Measurements from ENCODE around the gene PDXK.
A peak's percentile ranks its signal among the peaks of the same experiment; 100 is the strongest.

PDXK gene

GRCh38 chr21:43803558-43804300 lies 84.8 kb downstream of the PDXK start:
- peaks cover 14% of the 10 kb centered on the region for H3K36me3 Mint-ChIP-seq (ENCODE audit: low read depth)
- H3K4me1 Mint-ChIP-seq (ENCODE audit: low read depth) = peaks cover 2% of the 10 kb centered on the region

DNA sequence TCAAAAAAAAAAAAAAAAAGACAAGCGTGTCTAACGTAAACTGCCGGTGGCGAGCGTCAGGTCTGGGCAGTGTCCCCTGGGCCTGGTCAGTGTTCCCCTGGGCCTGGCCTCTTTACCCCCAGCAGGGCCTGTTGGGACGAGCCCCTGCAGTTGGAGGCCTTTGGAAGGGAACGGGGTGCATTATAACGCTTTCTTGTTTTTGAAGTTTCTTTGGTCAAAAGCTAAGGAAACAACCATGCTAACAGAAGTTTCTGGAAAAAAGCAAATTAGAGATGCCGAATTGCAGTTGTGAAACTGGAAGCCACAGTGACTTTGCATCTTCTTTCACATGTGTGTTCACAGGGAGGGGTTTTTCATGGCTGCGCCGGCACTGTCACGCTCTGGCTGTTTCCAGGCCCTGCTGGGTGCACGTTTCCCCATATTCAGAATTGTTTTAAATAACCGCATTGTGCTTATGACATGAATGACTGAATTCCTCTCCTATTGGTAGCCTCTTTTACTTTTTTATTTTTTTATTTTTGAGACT lies 86.4 kb downstream of the PDXK start:
- Mint-ChIP-seq H3K4me1 (ENCODE audit: low read depth) (peaks cover 2% of the 10 kb centered on the region), H3K27ac (no peak overlapping the region), H3K9me3 (no peaks in the 10 kb centered on the region), H3K27me3 (ENCODE audit: low read depth) (no peaks in the 10 kb centered on the region), H3K36me3 (ENCODE audit: low read depth) (peaks cover 6% of the 10 kb centered on the region), H3K4me3 (no peak overlapping the region)
- DNase-seq (ENCODE audit: low spot score) = no peak

More at GRCh38 chr21:43803558-43804300, 84.8 kb downstream of the PDXK start:
- H3K9me3 Mint-ChIP-seq = no peaks in the 10 kb centered on the region
- DNase-seq (ENCODE audit: low spot score) = no peak
- H3K27me3 Mint-ChIP-seq (ENCODE audit: low read depth) = no peaks in the 10 kb centered on the region
- H3K4me3 Mint-ChIP-seq = no peak overlapping the region
- H3K27ac Mint-ChIP-seq = no peak overlapping the region

- H3K4me3 Mint-ChIP-seq = no peak overlapping the region
- no peaks in the 10 kb centered on the region for H3K27me3 Mint-ChIP-seq (ENCODE audit: low read depth)
- H3K9me3 Mint-ChIP-seq = no peaks in the 10 kb centered on the region
- peaks cover 7% of the 10 kb centered on the region for H3K4me1 Mint-ChIP-seq (ENCODE audit: low read depth)
- H3K36me3 Mint-ChIP-seq (ENCODE audit: low read depth) = peaks cover under 1% of the 10 kb centered on the region
- H3K27ac Mint-ChIP-seq = no peak overlapping the region
- no peak for DNase-seq (ENCODE audit: low spot score)
These were observed 87.2 kb downstream of the PDXK start for GRCh38 chr21:43806017-43806710.

DNA sequence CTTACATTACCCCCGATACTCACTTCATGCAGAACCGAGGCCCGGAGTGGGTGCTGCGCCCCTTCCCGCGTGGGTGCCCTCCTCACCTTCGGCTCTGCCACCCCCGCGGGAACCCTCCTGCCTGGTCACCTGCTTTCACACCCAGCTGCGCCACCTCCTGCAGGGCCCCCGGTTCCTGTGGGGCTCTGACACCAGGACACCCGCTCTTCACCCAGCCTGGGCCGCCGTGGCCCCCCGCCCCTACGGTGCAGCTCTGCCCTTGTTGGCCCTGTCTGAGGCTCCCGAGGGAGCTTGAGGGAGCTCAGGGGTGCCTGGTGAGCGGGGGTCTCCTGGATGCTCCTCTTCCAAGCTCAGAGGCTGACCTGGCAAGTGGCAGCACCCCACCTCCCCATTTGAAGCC lies 89.4 kb downstream of the PDXK start:
- Mint-ChIP-seq H3K36me3 (ENCODE audit: low read depth) (no peaks in the 10 kb centered on the region), H3K4me1 (ENCODE audit: low read depth) (peaks cover 11% of the 10 kb centered on the region)

GRCh38 chr21:43808832-43809251 lies 89.9 kb downstream of the PDXK start:
- Mint-ChIP-seq H3K4me3 (no peak overlapping the region), H3K4me1 (ENCODE audit: low read depth) (peaks cover 11% of the 10 kb centered on the region), H3K36me3 (ENCODE audit: low read depth) (no peaks in the 10 kb centered on the region)

More for the DNA sequence above, 89.4 kb downstream of the PDXK start:
- no peak for DNase-seq (ENCODE audit: low spot score)
- H3K9me3 Mint-ChIP-seq = no peaks in the 10 kb centered on the region
- H3K27me3 Mint-ChIP-seq (ENCODE audit: low read depth) = no peaks in the 10 kb centered on the region
- H3K4me3 Mint-ChIP-seq = no peak overlapping the region
- no peak overlapping the region for H3K27ac Mint-ChIP-seq

DNA sequence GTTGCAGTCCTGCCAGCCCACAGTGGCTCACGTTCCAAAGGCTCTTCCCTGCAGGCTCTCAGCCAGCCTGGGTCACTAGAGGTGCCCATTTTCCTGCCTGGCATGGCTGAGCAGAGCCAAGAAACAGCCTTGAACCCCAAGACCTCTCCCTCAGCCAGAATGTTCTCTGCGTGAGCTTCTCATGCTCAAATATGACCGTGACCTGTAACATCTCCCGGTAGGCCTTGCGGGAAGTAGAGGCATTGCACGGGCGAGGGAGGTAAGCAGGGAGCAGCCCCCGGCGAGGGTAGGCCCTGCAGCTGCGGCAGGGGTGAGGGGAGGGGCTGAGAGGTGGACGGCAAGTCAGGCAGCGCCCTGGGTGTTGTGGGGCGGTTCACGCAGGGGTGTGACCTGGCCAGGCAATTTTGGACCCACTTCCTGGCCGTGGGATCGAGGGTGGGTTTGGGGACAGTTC lies 90.4 kb downstream of the PDXK start:
- H3K27me3 Mint-ChIP-seq (ENCODE audit: low read depth) = no peaks in the 10 kb centered on the region
- H3K4me3 Mint-ChIP-seq = no peak overlapping the region
- no peak for DNase-seq (ENCODE audit: low spot score)
- H3K27ac Mint-ChIP-seq = no peak overlapping the region
- H3K36me3 Mint-ChIP-seq (ENCODE audit: low read depth) = no peaks in the 10 kb centered on the region
- peaks cover 11% of the 10 kb centered on the region for H3K4me1 Mint-ChIP-seq (ENCODE audit: low read depth)
- no peaks in the 10 kb centered on the region for H3K9me3 Mint-ChIP-seq

More at GRCh38 chr21:43808832-43809251, 89.9 kb downstream of the PDXK start:
- no peaks in the 10 kb centered on the region for H3K9me3 Mint-ChIP-seq
- no peak for DNase-seq (ENCODE audit: low spot score)
- no peaks in the 10 kb centered on the region for H3K27me3 Mint-ChIP-seq (ENCODE audit: low read depth)
- no peak overlapping the region for H3K27ac Mint-ChIP-seq

DNA sequence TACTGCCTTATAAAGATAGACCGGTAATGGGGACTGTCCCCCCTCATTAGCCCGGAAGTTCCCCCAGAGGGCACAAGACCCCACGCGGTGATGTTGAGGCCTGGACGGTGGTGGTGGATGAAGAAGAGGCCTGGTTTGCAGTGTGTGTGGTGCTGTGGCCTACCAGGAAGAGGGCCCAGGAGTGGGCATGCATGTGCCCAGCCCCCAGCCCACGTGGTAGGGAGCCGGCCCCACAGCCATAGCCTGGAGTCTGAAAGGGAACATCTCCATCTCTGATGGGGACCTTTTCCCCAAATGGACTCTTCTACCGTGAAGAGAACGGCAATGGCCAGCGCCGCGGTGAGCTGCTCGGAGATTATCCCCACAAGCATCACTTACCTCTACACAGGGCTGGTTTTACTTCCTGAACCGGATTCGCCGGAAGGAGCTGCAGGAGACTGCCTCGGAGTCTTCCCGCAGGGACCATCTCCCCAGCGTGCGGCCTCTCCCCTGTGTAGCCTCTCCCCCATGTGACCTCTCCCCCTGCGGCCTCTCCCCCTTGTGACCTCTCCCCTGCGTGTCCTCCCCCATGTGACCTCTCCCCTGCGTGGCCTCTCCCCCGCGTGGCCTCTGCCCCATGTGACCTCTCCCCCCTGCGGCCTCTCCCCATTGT lies 91.0 kb downstream of the PDXK start:
- no peaks in the 10 kb centered on the region for H3K27me3 Mint-ChIP-seq (ENCODE audit: low read depth)
- H3K4me1 Mint-ChIP-seq (ENCODE audit: low read depth) = peaks cover 14% of the 10 kb centered on the region
- H3K9me3 Mint-ChIP-seq = no peaks in the 10 kb centered on the region
- no peaks in the 10 kb centered on the region for H3K36me3 Mint-ChIP-seq (ENCODE audit: low read depth)
- DNase-seq (ENCODE audit: low spot score) = no peak
- no peak overlapping the region for H3K4me3 Mint-ChIP-seq
- H3K27ac Mint-ChIP-seq = no peak overlapping the region

- no peaks in the 10 kb centered on the region for H3K9me3 Mint-ChIP-seq
- DNase-seq (ENCODE audit: low spot score) = peak; percentile 82
- H3K4me3 Mint-ChIP-seq = no peak overlapping the region
- H3K36me3 Mint-ChIP-seq (ENCODE audit: low read depth) = no peaks in the 10 kb centered on the region
- no peak overlapping the region for H3K27ac Mint-ChIP-seq
- peaks cover 14% of the 10 kb centered on the region for H3K4me1 Mint-ChIP-seq (ENCODE audit: low read depth)
- no peaks in the 10 kb centered on the region for H3K27me3 Mint-ChIP-seq (ENCODE audit: low read depth)
These were observed 91.8 kb downstream of the PDXK start for GRCh38 chr21:43810505-43811261.

DNA sequence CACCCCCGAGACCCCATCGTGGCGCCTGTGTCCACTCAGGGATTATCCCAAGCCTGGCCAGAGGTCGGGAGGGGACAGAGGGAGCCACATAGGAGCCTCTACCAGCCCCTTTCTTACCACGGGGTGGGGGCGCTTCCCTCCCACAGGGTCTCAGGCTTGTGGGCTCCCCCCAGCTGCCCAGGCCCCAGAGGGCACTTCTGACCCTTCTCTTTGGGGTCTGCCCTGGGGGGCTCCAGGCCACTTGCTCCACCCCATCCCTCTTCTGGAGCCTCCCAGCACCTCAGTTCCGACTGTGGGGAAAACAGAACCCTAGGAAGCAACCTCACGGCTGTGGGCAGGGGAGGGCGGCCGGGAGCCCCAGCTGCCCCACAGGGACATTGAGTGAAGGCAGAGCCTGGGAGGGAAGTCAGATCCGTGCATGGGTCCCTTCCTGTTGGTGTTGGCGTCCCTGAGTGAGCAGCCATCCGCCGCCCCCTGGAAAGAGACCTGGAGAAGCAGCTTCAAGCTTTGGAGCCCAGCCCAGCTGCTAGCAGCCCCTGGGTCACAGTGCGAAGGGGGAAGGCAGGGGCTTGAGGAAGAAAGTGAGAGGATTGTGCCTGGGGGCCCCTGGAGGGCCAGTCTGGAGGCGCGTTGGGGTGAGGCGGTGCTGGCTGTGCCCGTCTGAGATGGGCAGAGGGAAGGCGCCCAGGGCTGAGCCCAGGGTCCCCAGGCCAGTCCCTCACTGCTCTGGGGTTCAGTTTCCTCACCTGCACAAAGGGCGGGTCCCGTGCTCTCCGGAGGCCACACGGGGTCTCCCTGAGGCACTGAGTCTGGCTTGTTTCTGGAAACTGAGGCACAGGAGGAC lies 92.6 kb downstream of the PDXK start:
- H3K27me3 Mint-ChIP-seq (ENCODE audit: low read depth) = no peaks in the 10 kb centered on the region
- H3K4me3 Mint-ChIP-seq = no peak overlapping the region
- H3K27ac Mint-ChIP-seq = no peak overlapping the region
- peaks cover 14% of the 10 kb centered on the region for H3K4me1 Mint-ChIP-seq (ENCODE audit: low read depth)
- no peaks in the 10 kb centered on the region for H3K9me3 Mint-ChIP-seq
- no peaks in the 10 kb centered on the region for H3K36me3 Mint-ChIP-seq (ENCODE audit: low read depth)
- DNase-seq (ENCODE audit: low spot score) = no peak

All from T-helper 2 cell treated with Interferon-gamma antibody and Interleukin-4, amounts not matched to agents 5 μg/mL and 100 μg/mL, for 36 hours (primary cell).